ENCODE results near the gene PPBP.
"Not testable (repeated sequence)": the region's sequence is repeated elsewhere in the genome, so short reads cannot be mapped to it uniquely, and the experiment has no call there.

Gene PPBP

DNA sequence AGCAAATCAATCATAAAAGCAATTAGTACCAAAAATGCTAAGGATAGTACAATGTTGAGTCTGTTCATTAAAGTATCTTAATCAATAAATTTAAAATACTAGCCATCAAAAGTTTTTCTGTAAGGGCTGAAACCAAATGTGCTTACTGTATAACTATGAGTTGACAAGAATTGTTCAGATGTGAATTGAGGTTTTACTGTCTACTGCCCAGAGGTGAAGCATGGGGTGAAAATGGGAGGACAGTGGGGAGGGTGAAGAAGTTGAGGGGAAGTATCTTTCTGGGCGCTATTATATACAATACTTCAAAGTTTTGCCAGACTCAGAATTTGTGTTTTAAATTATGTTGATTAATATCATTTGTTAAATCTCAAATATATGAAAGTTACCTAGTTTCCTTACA lies 4.1 kb upstream of the PPBP start:
- DNase-seq (ENCODE audit: low read depth) = no peak

- DNase-seq (ENCODE audit: low read depth) = no peak
These were observed 3.7 kb upstream of the PPBP start for GRCh38 chr4:73991742-73992000.

GRCh38 chr4:73990988-73991741 lies 3.2 kb upstream of the PPBP start:
- no peak for DNase-seq (ENCODE audit: low read depth)

DNA sequence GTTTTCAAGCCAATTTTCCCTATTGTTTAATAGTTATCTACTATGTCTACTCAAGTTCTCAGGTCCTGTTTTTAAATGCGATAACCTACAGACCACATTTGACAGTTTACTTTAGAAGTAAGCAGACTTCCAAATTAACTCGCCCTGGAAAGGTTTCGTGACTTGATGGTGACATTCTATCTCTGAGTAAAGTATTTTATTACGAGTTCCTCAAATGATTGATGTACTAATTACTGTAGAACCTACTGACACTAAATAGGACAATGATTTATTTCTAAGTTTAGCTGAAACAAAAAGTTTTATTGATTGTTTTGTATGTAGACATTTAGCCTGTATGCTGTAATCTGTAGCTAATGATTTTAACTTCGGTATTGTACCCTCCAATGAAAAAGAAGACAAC lies 1.9 kb upstream of the PPBP start:
- DNase-seq (ENCODE audit: low read depth) = no peak

DNA sequence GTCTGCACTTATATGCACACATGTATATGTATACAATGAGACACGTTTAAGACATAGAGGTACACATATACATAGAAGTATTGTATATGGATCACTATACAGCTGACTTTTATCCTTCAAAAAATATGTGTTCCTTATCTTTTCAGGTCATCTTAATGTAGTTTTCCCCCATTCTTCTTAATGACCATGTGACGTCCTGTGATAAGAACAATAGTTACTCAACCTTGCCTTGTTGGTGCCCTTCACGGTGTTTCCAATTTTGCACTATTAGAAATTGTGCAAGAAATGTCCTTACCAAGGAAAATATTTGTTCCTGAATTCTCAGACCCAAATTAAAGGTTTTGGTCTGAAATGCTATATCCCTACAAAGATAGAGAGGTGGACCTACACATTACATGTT lies 1.0 kb upstream of the PPBP start:
- DNase-seq (ENCODE audit: low read depth) = no peak

- DNase-seq (ENCODE audit: low read depth) = no peak
These were observed 2.5 kb downstream of the PPBP start for GRCh38 chr4:73985528-73985852.

DNA sequence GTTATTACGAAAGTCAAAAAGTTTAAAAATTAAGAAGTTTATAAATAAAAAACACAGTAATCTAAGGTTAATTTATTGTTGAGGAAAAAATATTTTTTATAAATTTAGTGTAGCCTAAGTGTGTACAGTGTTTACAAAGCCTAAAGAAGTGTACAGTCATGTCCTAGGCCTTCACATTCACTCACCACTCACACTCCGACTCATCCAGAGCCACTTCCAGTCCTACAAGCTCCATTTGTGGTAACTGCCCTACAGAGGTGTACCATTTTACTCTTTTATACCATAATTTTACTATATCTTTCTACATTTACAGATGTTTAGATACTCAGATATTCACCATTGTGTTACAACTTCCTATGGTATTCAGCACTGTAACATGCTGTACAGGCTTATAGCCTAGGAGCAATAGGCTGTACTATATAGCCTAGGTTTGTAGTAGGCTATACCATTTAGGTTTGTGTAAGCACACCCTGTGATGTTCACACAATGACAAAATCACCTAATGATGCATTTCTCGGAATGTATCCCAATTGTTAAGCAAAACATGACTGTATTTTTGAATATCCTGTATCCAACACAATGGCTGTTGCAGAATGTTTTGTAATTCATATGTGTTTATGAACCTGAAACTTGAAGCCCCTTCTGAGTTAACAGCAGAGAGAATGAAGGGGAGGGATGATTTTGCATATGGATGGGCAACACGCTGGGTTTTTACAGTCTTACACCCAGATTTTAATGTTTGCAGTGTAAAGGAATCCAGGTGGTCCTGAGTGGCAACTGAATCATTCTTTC lies 3.1 kb downstream of the PPBP start:
- no peak for DNase-seq (ENCODE audit: low read depth)

- not testable (repeated sequence) for DNase-seq (ENCODE audit: low read depth)
These were observed 6.8 kb downstream of the PPBP start for GRCh38 chr4:73981175-73981574.

DNA sequence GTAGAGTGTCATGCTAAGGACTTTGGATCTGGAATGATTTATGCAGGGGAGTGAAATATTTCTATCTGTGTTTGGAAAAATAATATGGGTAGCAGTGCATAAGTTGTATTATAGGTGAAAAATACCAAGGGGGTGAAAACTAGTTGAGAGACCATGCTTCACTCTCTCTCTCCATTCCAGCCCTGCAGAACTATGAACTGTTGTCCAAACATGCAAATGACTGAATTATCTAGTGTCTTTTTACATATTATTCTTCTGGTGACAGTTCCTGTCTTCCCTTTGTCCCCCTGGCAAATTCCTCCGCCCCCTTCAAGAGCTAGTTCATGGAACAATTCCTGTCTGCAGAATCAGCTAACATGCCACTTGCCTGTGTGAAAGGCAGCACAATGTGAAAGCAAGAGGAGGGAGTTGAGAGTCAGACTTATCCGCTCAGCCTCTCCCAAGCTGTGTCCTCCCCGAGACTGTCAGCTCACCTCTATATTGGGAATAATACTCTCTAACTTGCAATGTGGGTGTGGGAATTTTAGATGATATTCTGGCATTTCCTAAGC lies 8.5 kb downstream of the PPBP start:
- DNase-seq (ENCODE audit: low read depth) = no peak

- no peak for DNase-seq (ENCODE audit: low read depth)
These were observed 9.1 kb downstream of the PPBP start for GRCh38 chr4:73978886-73979285.

DNA sequence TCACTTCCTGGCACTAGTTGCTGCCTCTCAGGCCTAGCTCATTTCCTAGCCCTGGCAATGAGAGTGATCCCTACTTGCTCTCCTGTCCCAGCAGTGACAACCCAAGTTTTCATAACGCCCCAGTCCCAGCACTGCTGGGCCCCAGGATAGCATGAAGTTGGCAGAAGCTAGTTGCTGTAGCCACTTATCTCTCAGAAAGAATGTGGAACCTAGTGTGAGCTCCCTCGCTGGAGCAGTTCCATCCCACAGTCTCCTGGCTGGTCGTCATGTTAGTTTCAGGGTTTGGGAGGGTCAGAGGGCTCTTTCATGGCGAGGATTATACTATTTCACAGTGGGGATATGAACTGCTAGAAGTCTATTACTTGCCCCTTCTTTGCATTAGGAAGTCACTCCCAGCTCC lies 11.3 kb downstream of the PPBP start:
- no peak for DNase-seq (ENCODE audit: low read depth)

DNA sequence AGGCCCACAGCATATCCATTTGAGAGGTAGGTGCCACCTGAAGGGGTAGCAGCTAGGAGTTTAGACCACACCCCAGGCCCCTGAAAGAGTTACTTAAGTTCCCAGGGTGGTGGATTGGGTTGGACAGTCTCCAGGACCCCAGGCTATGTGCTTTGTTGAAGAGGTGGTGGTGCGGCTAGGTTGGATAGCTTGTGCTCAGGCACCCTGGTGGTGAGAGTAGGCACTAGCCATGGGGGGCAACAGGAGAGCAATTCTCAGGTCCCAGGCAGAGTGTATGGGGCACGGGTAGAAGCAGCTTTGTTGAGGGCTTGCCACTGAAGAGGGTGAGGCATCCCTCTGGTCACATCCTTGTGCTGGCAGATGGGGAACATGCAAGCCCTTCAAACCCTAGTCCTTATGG lies 11.8 kb downstream of the PPBP start:
- no peak for DNase-seq (ENCODE audit: low read depth)

- no peak for DNase-seq (ENCODE audit: low read depth)
These were observed 13.6 kb downstream of the PPBP start for GRCh38 chr4:73974352-73974751.

DNA sequence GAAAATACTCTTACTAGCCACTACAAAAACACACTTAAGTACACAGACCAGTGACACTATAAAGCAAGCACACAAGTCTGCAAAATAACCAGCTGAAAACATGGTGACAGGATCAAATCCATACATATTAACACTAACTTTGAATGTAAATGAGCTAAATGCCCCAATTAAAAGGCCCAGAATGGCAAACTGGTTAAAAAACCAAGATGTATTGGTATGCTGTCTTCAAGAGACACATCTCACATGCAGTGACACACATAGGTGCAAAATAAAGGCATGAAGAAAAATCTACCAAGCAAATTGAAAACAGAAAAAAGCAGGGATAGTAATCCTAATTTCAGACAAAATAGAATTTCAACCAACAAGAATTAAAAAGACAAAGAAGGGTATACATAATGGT lies 17.0 kb downstream of the PPBP start:
- no peak for DNase-seq (ENCODE audit: low read depth)

GRCh38 chr4:73970011-73970410 lies 18.0 kb downstream of the PPBP start:
- DNase-seq (ENCODE audit: low read depth) = no peak

- DNase-seq (ENCODE audit: low read depth) = no peak
These were observed 20.1 kb downstream of the PPBP start for GRCh38 chr4:73967866-73968265.

DNA sequence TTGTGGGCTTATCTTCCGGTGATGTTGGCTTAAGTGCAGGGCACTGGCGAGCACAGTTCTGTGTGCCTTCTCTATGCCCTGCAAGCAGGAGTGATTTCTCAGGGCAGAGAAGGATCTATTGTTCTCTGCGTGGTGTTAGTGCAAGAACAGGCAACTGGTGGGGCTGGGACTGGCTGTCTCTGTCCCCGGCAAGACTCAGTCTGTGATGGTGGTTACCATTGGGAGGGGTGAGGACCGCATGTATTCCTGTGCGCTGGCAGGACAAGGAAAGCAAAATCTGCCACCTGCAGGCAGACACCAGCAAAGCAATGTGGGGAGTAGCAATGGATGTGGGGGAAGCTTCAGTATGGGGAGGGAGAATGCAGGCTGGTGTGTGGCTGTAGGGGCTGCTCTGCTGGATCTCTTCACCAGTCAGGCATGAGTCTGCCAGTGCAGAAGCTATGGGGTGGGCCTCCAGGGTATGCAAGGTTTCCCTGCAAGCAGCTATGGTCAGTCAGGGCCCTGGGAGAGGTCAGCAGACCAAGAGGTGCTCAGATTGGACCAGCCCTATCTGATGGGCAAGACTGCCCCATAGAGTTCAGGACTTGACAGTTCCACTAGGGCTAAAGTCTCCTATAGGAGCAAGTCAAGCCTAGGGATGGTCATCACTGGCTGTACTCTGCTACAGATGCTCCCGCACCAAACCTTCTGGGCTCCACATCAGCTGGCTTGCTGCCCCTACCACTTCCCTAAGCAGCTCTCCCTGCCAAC lies 23.0 kb downstream of the PPBP start:
- DNase-seq (ENCODE audit: low read depth) = no peak

- DNase-seq (ENCODE audit: low read depth) = no peak
These were observed 25.3 kb downstream of the PPBP start for GRCh38 chr4:73962724-73963123.

DNA sequence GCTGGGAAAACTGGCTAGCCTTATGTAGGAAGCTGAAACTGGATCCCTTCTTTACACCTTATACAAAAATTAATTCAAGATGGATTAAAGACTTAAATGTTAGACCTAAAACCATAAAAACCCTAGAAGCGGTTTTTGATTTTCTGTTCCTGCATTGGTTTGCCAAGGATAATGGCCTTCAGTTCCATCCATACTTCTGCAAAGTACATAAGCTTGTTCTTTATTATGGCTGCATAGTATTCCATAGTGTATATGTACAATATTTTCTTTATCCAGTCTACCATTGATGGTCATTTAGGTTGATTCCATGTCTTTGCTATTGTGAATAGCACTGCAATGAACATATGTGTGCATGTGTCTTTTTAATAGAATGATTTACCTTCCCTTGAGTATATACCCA lies 28.9 kb downstream of the PPBP start:
- not testable (repeated sequence) for DNase-seq (ENCODE audit: low read depth)

DNA sequence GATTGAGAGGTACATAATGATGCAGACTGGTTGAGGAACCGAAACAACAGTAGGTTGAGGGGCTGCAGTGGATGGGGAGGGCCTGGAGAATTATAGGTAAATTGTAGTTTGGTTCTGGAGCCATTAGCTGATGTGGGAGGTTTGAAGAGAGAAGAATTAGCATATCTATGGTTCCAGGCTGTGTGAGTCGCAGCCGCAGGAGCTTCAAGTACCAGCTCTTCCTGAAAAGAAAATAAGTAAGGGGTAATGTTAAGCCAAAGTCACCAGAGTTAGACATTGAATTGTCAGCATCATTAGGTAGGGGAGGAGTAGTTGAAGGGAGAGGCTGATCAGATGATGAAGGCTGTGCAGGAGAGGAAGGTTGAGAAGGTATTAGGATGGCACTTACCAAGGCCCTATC lies 35.6 kb downstream of the PPBP start:
- DNase-seq (ENCODE audit: low read depth) = no peak

DNA sequence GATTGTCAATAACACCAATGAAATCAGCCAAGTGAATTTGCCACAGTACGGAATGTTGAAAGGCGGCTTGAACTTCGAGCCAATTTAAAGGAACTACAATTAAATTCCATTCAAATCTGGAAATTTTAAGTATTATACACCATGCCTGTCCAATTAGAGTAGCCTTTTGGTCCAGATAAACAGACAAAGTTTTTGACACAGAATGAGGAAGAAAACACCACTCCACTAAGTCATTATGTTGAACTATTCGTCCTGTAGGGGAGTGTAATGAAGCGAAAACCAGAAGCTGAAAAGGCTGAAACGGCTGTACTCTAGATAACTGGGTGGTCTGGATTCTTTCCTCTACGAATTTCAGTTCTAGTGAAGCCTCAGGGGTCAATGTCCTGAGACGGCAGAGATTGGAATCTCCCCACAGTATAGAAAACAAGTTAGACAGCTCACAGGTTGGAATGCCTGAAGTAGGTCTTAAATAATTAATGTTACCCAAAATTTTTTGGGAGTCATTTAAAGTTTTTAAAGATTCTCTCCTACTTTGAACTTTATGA lies 37.5 kb downstream of the PPBP start:
- DNase-seq (ENCODE audit: low read depth) = not testable (repeated sequence)

DNA sequence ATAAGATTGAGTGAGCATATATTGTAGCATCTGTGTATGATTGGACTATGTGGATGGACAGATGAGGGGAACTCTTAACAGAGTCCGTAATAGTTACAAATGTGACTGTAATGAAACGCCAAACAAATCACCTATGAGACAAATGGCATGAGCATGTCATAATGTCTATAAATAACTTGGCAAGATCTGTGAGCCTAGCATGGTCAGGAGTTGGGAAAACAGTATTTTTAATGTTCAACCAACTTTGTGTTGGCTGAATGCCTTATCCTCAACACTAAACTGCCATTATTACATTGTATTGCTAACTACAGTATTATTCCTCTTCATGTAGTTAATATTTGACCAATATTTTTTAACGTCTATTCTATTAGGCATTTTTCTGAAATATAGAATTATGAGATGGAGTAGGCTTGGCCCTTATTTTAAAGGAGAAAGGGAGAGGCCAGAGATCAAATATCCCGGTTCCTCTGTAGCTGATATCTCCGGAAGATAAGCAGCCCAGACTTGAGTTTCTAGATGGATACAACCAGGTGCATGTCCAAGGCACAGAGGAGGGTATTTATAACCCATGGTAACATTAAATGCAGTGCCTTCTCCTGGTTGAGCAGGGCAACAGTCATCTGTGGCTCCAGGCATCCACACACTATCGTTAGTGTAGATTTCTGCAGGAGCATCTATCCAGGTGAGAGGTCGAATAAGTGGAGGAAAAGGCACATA lies 38.8 kb downstream of the PPBP start:
- no peak for DNase-seq (ENCODE audit: low read depth)

Data from stimulated activated CD8-positive, alpha-beta memory T cell treated with anti-CD3 and anti-CD28 coated beads, Interleukin-12 subunit alpha, Interleukin-12 subunit beta, amount 100 ng/mL, for 4 hours (primary cell).